Right lobe of liver (tissue), 4 donors: ENCODE data around the gene PVRIG.

Experiments
- POLR2A ChIP-seq: fragments of 450-650 bp; IDR thresholded peaks from one replicate; pipeline ENCODE4 v1.6.1; 2017; ENCODE audit warnings: antibody characterized with exemption, mild to moderate bottlenecking
- TF ChIP-seq, protein P1 (sequence below), 4 donors: fragments of 200-600 bp in 3 of 4; fragments of 450-650 bp in 1 of 4; IDR thresholded peaks; one replicate each; pipeline versions ENCODE4 v1.5.1 to v1.8.0; 2016 to 2022; ENCODE audit warnings: antibody characterized with exemption in 4 of 4, mild to moderate bottlenecking in 2 of 4
- donor health status: DM: no; HTN: no; CAD: no.
- donor health status: DM: no; HTN: no; CAD: no.
- donor health status: DM: no; HTN: yes; CAD: no.

DNA sequence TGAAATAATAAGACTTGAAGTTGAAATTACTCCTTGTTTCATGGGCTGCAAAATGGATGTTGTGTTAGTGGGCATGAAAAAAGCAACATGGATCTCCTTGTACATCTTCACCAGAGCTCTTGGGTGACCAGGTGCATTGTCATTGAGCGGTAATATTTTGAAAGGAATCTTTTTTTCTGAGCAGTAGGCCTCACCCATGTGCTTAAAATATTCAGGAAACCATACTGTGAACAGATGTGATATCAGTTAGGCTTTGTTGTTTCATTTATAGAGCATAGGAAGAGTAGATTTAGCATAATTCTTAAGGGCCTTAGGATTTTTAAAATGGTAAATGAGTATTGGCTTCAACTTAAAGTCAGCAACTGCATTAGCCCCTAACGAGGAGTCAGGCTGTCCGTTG is 26.8 kb upstream of the PVRIG start:
- TF ChIP-seq, protein P1, sequence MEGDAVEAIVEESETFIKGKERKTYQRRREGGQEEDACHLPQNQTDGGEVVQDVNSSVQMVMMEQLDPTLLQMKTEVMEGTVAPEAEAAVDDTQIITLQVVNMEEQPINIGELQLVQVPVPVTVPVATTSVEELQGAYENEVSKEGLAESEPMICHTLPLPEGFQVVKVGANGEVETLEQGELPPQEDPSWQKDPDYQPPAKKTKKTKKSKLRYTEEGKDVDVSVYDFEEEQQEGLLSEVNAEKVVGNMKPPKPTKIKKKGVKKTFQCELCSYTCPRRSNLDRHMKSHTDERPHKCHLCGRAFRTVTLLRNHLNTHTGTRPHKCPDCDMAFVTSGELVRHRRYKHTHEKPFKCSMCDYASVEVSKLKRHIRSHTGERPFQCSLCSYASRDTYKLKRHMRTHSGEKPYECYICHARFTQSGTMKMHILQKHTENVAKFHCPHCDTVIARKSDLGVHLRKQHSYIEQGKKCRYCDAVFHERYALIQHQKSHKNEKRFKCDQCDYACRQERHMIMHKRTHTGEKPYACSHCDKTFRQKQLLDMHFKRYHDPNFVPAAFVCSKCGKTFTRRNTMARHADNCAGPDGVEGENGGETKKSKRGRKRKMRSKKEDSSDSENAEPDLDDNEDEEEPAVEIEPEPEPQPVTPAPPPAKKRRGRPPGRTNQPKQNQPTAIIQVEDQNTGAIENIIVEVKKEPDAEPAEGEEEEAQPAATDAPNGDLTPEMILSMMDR (IDR thresholded peaks at IDR 0.05), result no peak
- TF ChIP-seq POLR2A, result no peak
